K562 (cell line): ENCODE measurements around the gene TNNI2. TPM values are rescaled to one million over a fixed set of nuclear protein-coding genes. Genes with fewer than 3 reads are reported as not detected.

Source experiments
- CREM ChIP-seq: IDR thresholded peaks from 2 replicates; pipeline ENCODE4 v1.6.1; 2014; ENCODE audit warnings: antibody characterized with exemption, low read depth
- EP300 ChIP-seq: IDR thresholded peaks from 2 replicates; pipeline ENCODE4 v1.6.1; 2012; ENCODE audit warnings: low read length, improper control_type of control experiment
- GATA2 ChIP-seq: sonication (generic); formaldehyde crosslinking; IDR thresholded peaks from 2 replicates; pipeline ENCODE4 v1.4.0; 2020; ENCODE audit warnings: mild to moderate bottlenecking, missing genetic modification reagents
- HES1 ChIP-seq: fragments of 450-650 bp; IDR thresholded peaks from 2 replicates; pipeline ENCODE4 v1.6.1; 2016; ENCODE audit warnings: low read depth, mild to moderate bottlenecking, moderate library complexity
- MTA3 ChIP-seq: fragments of 450-650 bp; formaldehyde crosslinking; IDR thresholded peaks from 2 replicates; pipeline ENCODE4 v1.6.1; 2017; ENCODE audit warnings: mild to moderate bottlenecking, borderline replicate concordance
- MYC ChIP-seq, 2 experiments: fragments of 250-450 bp in 1 of 2; sonication (Bioruptor Pico) in 1 of 2; IDR thresholded peaks; 2 replicates each; pipeline versions ENCODE4 v1.5.1 to v1.6.1; 2012 to 2021; ENCODE audit warnings: low read depth in 2 of 2, borderline replicate concordance in 1 of 2, improper control_type of control experiment in 1 of 2, low read length in 1 of 2, mild to moderate bottlenecking in 1 of 2, moderate library complexity in 1 of 2
- NUFIP1 ChIP-seq: fragments of 450-650 bp; IDR thresholded peaks from 2 replicates; pipeline ENCODE4 v1.6.1; 2018; ENCODE audit not compliant: partially characterized antibody
- PML ChIP-seq: IDR thresholded peaks from 2 replicates; pipeline ENCODE4 v1.6.1; 2012; ENCODE audit warnings: low read length, inconsistent platforms
- PRPF4 ChIP-seq: fragments of 200-400 bp; formaldehyde crosslinking; IDR thresholded peaks from one replicate; pipeline ENCODE4 v1.6.1; 2017; ENCODE audit warnings: low read length, low read depth, mild to moderate bottlenecking; ENCODE audit not compliant: insufficient read depth, poor library complexity, severe bottlenecking
- THRB ChIP-seq: fragments of 450-650 bp; formaldehyde crosslinking; conservative IDR thresholded peaks from 2 replicates; pipeline ENCODE4 v1.4.0; 2022; ENCODE audit warnings: mild to moderate bottlenecking, missing genetic modification characterization
- ZNF445 ChIP-seq: fragments of 250-450 bp; sonication (Bioruptor Pico); IDR thresholded peaks from 2 replicates; pipeline ENCODE4 v1.4.0; 2020; ENCODE audit warnings: low read depth, mild to moderate bottlenecking, moderate library complexity
- ZNF75A ChIP-seq: fragments of 450-650 bp; formaldehyde crosslinking; IDR thresholded peaks from 2 replicates; pipeline ENCODE4 v1.4.0; 2020; ENCODE audit warnings: mild to moderate bottlenecking
- ZNF76 ChIP-seq: fragments of 250-450 bp; sonication (Bioruptor Pico); IDR thresholded peaks from 2 replicates; pipeline ENCODE4 v1.4.0; 2020; ENCODE audit warnings: mild to moderate bottlenecking, moderate library complexity, borderline replicate concordance
- polyA plus RNA-seq, 8 experiments: library from polyadenylated mRNA; depleted of rRNA in 4 of 8; stranded (reverse) in 5 of 8; unstranded in 3 of 8; fragments of >200 nt; fragmentation: Nextera tagmentation in 2 of 8; fragmentation: Illumina TruSeq in 1 of 8; extraction: Ambion mirVana in 2 of 8; extraction: Trizol in 1 of 8; gene quantifications; 2 replicates each; pipeline versions ENCODE4 v1.2.1 to v1.2.3, GENCODE V29; 2011 to 2014; ENCODE audit warnings: inconsistent platforms in 1 of 8, missing spikeins in 1 of 8
- total RNA-seq, 7 experiments: library from RNA; depleted of rRNA in 6 of 7; stranded (reverse); fragments of >200 nt in 6 of 7; fragmentation: Illumina TruSeq in 2 of 7; extraction: Trizol in 2 of 7; gene quantifications; 2 replicates each; pipeline versions ENCODE4 v1.2.1 to v1.2.3, GENCODE V29; 2011 to 2021; ENCODE audit warnings: low replicate concordance in 1 of 7
- TF ChIP-seq, protein P1 (sequence below): sonication (generic); formaldehyde crosslinking; IDR thresholded peaks from 2 replicates; pipeline ENCODE4 v1.8.0; 2023; ENCODE audit warnings: missing genetic modification reagents, mild to moderate bottlenecking, borderline replicate concordance
- TF ChIP-seq, protein P2 (sequence below): fragments of 450-650 bp; IDR thresholded peaks from 2 replicates; pipeline ENCODE4 v1.6.1; 2016; ENCODE audit warnings: borderline replicate concordance

The TNNI2 gene
- total and polyA plus RNA-seq, 9 of the 15 experiments (the other 6 are each of a cell fraction or from before 2014, with no cell fraction given): not detected

DNA sequence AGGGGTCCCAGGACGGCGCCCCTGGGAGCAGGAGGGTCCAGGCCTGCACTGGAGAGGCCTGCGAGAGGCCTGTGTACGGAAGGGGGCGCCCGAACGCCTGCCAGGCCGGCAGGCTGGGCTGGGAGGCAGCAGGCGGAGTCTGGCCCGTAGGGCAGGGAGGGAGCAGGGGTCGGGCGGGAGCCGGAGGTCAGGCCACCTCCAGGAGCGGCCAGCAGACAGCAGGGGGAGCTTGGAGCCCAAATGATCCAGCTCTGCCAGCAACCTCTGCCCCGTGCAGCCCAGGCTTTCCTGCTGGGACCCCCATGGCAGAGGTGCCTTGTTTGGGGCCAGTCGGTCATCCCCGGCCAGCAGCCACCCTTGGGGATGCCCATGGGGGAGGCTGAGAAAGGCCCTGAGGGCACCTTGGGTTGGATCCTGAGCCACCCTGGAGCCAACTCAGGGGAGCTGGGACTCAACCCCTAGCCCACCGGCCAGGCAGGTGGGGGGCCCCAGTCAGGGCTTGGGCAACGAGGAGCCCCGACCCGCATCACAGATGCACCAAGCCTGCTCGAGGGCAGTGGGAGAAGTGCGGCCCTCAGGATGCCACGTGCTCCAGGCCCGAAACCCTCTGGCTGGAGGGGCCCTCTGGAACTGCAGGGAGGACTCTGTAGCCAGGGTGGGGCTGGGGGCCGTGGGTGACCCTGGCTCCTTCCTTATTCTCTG lies 13.6 kb upstream of the TNNI2 start (continued):
- TF ChIP-seq, protein P1, sequence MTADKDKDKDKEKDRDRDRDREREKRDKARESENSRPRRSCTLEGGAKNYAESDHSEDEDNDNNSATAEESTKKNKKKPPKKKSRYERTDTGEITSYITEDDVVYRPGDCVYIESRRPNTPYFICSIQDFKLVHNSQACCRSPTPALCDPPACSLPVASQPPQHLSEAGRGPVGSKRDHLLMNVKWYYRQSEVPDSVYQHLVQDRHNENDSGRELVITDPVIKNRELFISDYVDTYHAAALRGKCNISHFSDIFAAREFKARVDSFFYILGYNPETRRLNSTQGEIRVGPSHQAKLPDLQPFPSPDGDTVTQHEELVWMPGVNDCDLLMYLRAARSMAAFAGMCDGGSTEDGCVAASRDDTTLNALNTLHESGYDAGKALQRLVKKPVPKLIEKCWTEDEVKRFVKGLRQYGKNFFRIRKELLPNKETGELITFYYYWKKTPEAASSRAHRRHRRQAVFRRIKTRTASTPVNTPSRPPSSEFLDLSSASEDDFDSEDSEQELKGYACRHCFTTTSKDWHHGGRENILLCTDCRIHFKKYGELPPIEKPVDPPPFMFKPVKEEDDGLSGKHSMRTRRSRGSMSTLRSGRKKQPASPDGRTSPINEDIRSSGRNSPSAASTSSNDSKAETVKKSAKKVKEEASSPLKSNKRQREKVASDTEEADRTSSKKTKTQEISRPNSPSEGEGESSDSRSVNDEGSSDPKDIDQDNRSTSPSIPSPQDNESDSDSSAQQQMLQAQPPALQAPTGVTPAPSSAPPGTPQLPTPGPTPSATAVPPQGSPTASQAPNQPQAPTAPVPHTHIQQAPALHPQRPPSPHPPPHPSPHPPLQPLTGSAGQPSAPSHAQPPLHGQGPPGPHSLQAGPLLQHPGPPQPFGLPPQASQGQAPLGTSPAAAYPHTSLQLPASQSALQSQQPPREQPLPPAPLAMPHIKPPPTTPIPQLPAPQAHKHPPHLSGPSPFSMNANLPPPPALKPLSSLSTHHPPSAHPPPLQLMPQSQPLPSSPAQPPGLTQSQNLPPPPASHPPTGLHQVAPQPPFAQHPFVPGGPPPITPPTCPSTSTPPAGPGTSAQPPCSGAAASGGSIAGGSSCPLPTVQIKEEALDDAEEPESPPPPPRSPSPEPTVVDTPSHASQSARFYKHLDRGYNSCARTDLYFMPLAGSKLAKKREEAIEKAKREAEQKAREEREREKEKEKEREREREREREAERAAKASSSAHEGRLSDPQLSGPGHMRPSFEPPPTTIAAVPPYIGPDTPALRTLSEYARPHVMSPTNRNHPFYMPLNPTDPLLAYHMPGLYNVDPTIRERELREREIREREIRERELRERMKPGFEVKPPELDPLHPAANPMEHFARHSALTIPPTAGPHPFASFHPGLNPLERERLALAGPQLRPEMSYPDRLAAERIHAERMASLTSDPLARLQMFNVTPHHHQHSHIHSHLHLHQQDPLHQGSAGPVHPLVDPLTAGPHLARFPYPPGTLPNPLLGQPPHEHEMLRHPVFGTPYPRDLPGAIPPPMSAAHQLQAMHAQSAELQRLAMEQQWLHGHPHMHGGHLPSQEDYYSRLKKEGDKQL: no peak
- TF ChIP-seq HES1: no peak
- TF ChIP-seq, protein P2, sequence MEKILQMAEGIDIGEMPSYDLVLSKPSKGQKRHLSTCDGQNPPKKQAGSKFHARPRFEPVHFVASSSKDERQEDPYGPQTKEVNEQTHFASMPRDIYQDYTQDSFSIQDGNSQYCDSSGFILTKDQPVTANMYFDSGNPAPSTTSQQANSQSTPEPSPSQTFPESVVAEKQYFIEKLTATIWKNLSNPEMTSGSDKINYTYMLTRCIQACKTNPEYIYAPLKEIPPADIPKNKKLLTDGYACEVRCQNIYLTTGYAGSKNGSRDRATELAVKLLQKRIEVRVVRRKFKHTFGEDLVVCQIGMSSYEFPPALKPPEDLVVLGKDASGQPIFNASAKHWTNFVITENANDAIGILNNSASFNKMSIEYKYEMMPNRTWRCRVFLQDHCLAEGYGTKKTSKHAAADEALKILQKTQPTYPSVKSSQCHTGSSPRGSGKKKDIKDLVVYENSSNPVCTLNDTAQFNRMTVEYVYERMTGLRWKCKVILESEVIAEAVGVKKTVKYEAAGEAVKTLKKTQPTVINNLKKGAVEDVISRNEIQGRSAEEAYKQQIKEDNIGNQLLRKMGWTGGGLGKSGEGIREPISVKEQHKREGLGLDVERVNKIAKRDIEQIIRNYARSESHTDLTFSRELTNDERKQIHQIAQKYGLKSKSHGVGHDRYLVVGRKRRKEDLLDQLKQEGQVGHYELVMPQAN: no peak
- TF ChIP-seq ZNF445 (CRISPR knock-in tag): no peak
- TF ChIP-seq THRB (CRISPR knock-in tag): no peak
- TF ChIP-seq PRPF4: no peak
- TF ChIP-seq PML: no peak
- TF ChIP-seq MYC (IDR thresholded peaks at IDR 0.05; ENCODE audit: low read depth, low read length): peak; percentile 30; the same call in 1 of the 2 replicates
- no peak for TF ChIP-seq MYC (CRISPR knock-in tag; IDR thresholded peaks at IDR 0.05; ENCODE audit: borderline replicate concordance, low read depth)
- peak; percentile 6; the same call in 1 of the 2 replicates for TF ChIP-seq CREM
- no peak for TF ChIP-seq EP300
- TF ChIP-seq ZNF76 (CRISPR knock-in tag): no peak
- TF ChIP-seq GATA2: no peak
- TF ChIP-seq NUFIP1: no peak
- no peak for TF ChIP-seq MTA3
- TF ChIP-seq ZNF75A (CRISPR knock-in tag): no peak
